ENCODE measurements around the gene CYP26C1.

DNA sequence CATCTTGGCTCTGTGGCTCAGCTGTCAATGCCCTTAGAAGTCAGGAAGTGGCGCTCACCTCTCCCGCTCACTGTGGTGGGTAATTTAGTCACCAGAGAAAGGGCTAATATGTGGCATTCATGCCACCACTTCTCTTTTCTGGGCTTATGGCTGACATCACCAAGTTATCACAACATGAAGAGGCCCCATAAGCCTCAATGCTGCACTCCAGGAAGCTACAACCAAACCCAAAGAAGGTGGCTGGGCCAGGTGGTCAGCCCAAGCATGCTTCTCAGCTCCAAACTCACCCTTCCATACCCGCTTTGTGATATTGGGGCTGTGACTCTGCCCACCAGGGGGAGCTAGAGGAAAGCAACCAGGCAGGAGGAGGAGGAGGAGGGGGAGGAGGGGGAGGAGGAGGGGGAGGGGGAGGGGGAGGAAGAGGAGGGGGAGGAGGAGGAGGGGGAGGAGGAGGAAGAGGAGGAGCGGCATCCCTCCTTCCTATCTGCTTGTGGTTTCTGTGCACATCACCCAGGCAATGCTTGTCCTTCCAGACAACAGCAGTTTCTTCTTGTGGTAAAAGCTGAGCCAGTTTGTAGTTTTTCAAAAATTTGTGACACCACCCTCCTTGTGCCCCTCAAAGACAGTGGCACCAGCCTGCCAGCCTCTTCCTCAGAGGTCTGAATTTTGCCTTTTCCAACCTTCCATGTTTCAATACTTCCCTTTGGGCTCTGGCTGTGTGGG, 55.2 kb downstream of the CYP26C1 start:
- TF ChIP-seq EZH2 (IDR thresholded peaks at IDR 0.05; ENCODE audit: insufficient read depth, poor library complexity, severe bottlenecking) (no peak), EZH2phosphoT487 (IDR thresholded peaks at IDR 0.05; ENCODE audit: insufficient read depth, low read depth) (no peak)
